RWPE1 (cell line): Measurements from ENCODE around the gene MBNL2.

Source experiments
- CTCF ChIA-PET: fragments of 350-600 bp; sonication (Branson Sonifier 250); formaldehyde crosslinking; extraction: SDS; loops from one replicate; lab custom pipeline; 2021; lab: Yijun Ruan, JAX
- POLR2A ChIA-PET: fragments of 400-600 bp; formaldehyde crosslinking; extraction: SDS; loops from one replicate; lab custom pipeline; 2020; ENCODE audit warnings: antibody characterized with exemption; ENCODE audit not compliant: low non-redundant PET; lab: Yijun Ruan, JAX
- DNase-seq: peaks from one replicate; pipeline ENCODE4 v3.0.0; 2012; ENCODE audit warnings: low spot score
- H3K27ac ChIP-seq: fragments of 450-650 bp; 2 replicates; pipeline ENCODE4 v1.5.1; 2017
- CTCF ChIP-seq: fragments of 450-650 bp; conservative IDR thresholded peaks from 2 replicates; pipeline ENCODE4 v1.5.1; 2017; ENCODE audit warnings: low read depth, mild to moderate bottlenecking

The MBNL2 gene

DNA sequence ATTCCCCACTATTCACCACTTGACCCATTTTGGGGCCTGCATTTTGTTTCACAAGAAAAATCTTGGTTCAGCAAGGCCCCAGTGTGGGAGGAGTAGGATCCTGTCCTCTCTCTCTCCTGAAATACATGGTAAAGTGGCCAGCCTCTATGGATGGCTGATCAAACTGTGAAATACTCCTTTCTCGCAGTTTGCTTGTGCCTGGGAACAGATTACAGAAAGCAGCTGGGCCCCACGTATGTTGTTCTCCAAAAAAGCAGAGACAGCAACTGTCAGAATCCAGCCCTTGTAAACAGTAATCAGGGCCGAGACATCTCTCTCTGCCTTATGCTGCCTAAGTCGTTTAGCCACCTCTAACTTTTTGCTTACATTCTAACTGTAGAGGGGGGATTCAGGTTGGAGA is 150.8 kb downstream of the MBNL2 start:
- POLR2A ChIA-PET: no interaction called here
- no peak for DNase-seq
- TF ChIP-seq CTCF: no peak
- H3K27ac ChIP-seq: no peak overlapping the region
- CTCF ChIA-PET: interaction anchor here (0.7 kb wide), 1 partner anchor 331 kb away, joined by 3 read pairs; no protein-coding TSS in a partner anchor

- TF ChIP-seq CTCF: no peak
- ChIA-PET POLR2A (no interaction called here), CTCF (interaction anchor here (0.6 to 0.7 kb wide), 2 partner anchors 264 to 330 kb away, joined by 3 to 4 read pairs; no protein-coding TSS in a partner anchor)
- DNase-seq: no peak
- no peak overlapping the region for H3K27ac ChIP-seq
Measured at GRCh38 chr13:97373787-97374186, 151.7 kb downstream of the MBNL2 start.

DNA sequence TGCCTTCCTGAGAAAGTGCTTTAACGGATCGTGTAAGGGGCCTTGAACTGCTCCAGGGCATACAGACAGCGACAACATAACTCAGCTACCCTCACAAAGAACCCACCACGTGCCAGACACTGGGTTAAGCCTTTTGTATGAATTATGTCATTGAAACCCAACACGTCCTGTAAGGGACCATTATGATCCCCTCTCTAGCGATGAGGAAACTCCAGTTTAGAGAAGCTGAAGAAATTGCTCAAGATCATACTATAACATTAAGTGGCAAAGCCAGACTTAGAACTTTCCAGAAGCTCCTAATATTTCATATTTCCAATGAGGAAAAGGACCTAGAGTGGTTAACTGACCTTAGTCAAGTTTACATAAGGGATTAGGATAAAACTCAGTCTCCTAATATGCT is 154.8 kb downstream of the MBNL2 start:
- no peak for DNase-seq
- POLR2A ChIA-PET: no interaction called here
- TF ChIP-seq CTCF: no peak
- CTCF ChIA-PET: no interaction called here
- H3K27ac ChIP-seq: no peak overlapping the region

DNA sequence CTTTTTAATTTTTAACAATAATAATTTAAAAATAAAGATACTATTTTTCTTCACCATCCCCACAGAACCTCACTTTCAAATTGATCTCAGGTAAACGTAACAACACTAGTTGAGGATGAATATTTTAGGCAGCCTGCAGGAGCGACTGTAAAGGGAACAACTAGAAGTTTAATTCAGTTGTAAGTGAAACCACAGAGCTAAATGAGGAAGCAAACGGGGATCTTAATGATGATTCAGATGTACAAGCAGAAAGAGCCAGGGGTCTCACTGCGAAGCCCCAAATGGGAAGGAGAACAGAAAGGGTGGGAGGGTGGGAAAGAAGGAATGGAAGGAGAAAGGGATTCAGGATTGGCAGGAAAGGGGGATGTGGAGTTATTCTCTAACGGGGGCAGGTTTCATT is 157.3 kb downstream of the MBNL2 start:
- H3K27ac ChIP-seq: no peak overlapping the region
- CTCF ChIA-PET: no interaction called here
- TF ChIP-seq CTCF: no peak
- POLR2A ChIA-PET: no interaction called here
- no peak for DNase-seq

GRCh38 chr13:97380696-97381095 is 158.6 kb downstream of the MBNL2 start:
- DNase-seq: no peak
- ChIA-PET POLR2A (no interaction called here), CTCF (no interaction called here)
- no peak overlapping the region for H3K27ac ChIP-seq
- no peak for TF ChIP-seq CTCF

DNA sequence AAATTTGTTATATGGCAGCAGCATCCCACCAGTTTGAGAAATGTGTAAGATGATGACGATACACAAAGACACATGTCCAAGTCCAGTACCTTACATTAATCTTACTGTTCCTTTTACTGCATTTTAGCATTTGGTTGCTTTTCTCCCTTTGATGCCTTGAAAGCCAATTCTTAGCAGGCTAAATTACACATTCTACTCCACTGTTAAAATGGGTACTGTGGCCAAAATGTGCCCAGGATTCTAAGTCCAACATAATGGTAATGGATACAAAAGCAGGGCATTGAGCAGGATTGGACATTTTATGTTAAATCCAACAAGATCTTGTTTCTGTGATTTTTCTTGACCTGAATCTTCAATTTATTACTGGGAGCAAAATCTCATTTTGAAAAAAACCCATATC is 159.1 kb downstream of the MBNL2 start:
- ChIA-PET POLR2A (no interaction called here), CTCF (no interaction called here)
- no peak for TF ChIP-seq CTCF
- no peak for DNase-seq
- no peak overlapping the region for H3K27ac ChIP-seq

DNA sequence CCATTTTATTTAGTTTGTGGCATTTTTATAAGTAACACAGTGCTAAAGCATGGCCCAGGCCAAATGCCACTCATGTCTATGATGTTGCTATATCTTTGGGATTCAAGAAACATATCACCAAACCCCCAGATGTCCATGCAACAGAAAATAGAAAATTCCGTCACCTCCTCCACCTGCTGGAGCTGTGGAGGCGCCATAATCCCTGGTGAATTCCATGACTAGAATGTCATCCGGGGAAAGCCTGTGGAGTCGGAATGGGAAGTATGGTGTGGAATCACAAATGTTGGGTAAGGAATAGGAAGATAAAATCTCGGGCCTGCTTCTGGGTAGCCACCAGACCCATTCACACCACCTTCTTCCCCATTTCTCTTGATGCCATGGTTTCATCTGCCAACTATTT is 160.1 kb downstream of the MBNL2 start:
- no peak overlapping the region for H3K27ac ChIP-seq
- DNase-seq: no peak
- CTCF ChIA-PET: no interaction called here
- TF ChIP-seq CTCF: no peak
- POLR2A ChIA-PET: no interaction called here
